ENCODE data around the gene TNFAIP3.

DNA sequence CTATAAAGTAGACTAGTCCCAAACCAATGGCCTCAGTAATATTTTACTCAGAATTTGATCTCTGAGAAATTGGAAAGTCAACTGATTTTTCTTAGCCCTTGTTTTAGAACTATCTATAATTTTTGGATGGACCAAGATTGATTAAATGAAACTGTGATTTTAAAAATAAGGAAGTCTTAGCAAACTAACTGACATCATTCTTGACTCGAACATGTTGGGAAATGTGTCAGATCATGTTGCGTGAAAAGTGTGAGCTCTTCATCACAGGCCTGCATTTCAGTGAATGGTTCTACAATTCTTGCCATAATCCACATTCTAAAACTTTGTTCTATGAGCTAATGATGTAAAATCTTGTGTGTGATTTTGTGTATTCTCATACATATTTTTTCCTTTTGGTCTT is 11.0 kb downstream of the TNFAIP3 start:
- no peak for TF ChIP-seq POLR2A (IDR thresholded peaks at IDR 0.05)
- TF ChIP-seq, protein P1, sequence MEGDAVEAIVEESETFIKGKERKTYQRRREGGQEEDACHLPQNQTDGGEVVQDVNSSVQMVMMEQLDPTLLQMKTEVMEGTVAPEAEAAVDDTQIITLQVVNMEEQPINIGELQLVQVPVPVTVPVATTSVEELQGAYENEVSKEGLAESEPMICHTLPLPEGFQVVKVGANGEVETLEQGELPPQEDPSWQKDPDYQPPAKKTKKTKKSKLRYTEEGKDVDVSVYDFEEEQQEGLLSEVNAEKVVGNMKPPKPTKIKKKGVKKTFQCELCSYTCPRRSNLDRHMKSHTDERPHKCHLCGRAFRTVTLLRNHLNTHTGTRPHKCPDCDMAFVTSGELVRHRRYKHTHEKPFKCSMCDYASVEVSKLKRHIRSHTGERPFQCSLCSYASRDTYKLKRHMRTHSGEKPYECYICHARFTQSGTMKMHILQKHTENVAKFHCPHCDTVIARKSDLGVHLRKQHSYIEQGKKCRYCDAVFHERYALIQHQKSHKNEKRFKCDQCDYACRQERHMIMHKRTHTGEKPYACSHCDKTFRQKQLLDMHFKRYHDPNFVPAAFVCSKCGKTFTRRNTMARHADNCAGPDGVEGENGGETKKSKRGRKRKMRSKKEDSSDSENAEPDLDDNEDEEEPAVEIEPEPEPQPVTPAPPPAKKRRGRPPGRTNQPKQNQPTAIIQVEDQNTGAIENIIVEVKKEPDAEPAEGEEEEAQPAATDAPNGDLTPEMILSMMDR (IDR thresholded peaks at IDR 0.05) = no peak
